Stimulated activated CD4-positive, alpha-beta T cell treated with anti-CD3 and anti-CD28 coated beads, Interleukin-1b, Interleukin-23, amount 100 ng/mL, for 24 hours (primary cell): Measurements from ENCODE around the gene KATNA1.
A peak's percentile ranks its signal among the peaks of the same experiment; 100 is the strongest.
"Not testable (repeated sequence)": the region's sequence is repeated elsewhere in the genome, so short reads cannot be mapped to it uniquely, and the experiment has no call there.

Experiments used
- DNase-seq, 4 experiments: peaks; one replicate each; pipeline ENCODE4 v3.0.0-alpha.2; 2020; ENCODE audit warnings: low read depth in 4 of 4, low spot score in 1 of 4

Gene KATNA1

DNA sequence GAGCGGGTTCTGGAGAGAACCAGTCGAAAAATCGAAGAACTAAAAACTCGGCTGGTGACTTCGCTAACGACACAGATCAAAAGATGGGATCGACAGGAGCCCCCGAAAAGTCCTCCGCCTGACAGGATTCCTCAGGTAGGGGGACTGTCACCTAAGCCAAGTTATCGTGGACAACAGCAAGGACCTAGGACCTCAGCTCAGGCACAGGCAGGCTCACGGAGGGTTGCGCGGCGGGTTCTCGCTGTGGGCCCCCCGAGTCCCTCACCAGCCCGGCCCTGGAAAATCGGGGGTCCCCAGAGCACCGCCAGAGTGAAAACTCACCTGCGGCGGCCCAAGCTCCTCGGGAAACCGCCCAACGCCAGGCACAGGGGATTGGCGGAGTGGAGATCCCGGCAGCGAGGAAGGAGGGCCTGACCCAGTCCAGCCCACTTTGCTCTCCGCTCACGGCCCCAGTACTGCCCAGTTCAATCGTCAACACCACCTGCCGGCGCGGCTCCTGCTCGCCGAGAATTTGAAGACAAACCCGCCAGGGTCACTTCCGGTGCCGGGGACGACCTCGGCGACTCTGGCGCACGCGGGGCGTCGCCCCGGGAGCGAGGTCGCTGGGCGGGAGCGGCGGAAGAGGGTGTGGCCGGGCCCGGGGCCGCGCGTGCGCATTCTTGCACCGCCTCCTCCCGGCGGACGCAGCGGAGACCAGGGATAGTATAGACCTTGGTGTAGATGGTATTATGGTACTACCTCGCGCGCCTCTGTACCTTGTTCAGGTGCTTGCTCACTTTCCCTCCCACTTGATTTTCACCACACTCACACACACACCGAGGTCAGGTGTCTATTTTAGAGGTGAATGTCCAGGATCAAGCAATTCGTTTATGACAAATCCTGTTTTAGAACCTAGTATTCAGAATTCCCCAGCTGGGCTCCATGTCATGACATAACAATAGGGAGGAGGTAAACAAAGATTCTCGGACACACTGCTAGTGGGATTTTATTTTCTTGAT, at the start of gene KATNA1:
TSS of gene KATNA1 (minus strand) at position 567 of the 998 bp plus-strand sequence. CDS start 10,167 bp downstream, outside the sequence.
- peak; percentile 72 to 87 (median 80) for DNase-seq

DNA sequence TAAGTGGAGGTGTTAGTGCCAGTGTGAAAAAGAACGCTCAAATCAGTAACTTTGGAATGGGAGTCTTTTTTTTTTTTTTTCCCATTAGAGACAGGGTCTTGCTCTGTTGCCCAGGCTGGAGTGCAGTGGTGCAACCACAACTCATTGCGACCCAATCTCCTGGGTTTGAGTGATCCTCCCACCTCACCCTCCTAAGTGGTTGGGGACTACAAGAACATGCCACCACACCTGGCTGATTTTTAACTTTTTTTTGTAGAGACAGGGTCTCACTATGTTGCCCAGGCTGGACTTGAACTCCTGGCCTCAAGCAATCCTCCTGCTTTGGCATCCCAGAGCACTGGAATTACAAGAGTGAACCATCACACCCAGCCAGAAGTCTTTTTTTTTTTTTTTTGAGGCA, 49.7 kb upstream of the KATNA1 start:
- no peak for DNase-seq

DNA sequence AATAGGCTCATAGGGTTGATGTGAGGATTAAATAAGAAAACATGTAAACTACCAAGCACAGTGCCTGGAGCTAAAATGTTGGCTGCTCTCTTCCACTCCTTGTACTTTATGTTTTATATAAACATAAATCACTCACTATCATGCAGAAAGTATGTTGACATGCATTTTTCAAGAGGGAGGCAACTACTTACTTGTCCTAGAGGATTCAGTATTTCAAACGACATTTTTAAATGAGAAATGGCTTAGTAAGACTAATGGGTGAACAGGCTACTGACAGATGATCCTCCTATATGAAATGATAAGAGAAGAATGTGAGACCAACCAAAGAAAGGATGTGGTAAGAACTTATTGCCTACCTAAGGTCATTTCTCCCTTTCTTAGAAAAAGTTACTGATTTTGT, 48.4 kb upstream of the KATNA1 start:
- no peak for DNase-seq

- no peak for DNase-seq
Measured at GRCh38 chr6:149694921-149695320, 46.4 kb upstream of the KATNA1 start.

- no peak for DNase-seq
Measured at GRCh38 chr6:149691201-149691600, 42.7 kb upstream of the KATNA1 start.

DNA sequence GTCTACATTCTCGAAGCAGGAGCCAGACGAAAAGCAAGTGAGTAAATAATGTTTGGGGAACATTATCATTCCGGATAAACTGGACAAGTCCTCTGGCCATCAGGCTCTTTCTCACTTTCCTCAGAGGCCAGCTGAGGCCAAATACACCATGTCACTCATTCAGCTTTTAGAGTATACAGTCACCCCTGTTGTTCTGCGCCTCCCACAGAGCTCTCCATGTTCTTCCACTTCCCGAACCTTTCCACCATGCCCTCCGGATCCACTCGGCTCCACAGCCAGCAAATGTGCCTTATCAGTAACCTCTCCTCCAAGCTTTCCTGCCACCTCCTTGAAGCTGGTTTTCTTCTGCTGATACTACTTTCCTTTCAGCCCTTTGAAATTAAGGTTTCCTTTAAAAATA, 37.7 kb upstream of the KATNA1 start:
- no peak for DNase-seq

- DNase-seq: no peak
Measured at GRCh38 chr6:149683256-149683859, 34.8 kb upstream of the KATNA1 start.

DNA sequence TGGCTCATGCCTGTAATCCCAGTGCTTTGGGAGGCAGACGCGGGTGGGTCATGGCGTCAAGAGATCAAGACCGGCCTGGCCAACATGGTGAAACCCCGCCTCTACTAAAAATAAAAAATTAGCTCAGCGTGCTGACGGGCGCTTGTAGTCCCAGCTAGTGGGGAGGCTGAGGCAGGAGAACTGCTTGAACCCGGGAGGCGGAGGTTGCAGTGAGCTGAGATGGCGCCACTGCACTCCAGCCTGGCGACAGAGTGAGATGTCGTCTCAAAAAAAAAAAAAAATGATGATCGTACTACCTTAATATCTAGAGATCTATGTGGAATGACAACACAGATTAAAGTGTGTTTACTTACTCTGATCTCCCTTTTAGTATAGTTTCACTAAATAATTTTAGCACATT, 33.3 kb upstream of the KATNA1 start:
- not testable (repeated sequence) for DNase-seq

DNA sequence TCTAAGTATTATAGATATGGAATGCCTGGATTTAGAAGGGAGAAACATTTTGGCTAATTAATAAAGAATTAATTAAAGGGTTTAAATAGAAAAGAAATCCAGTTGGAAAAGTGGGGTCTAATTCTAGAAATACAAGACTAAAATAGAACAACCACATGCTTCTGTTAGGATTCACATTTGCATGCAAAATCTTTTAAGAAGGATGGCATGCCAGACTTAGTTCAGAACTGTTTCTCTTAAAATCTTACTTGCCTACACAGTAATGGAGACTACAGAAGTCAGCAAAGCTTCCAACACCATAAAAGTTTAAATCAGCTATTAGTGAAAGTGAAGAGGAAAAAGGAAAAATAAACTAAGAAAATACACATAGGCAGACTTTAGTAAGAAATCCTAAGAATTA, 32.7 kb upstream of the KATNA1 start:
- DNase-seq: no peak

- no peak for DNase-seq
Measured at GRCh38 chr6:149680503-149680902, 32.0 kb upstream of the KATNA1 start.

- not testable (repeated sequence) for DNase-seq
Measured at GRCh38 chr6:149672265-149672664, 23.8 kb upstream of the KATNA1 start.

DNA sequence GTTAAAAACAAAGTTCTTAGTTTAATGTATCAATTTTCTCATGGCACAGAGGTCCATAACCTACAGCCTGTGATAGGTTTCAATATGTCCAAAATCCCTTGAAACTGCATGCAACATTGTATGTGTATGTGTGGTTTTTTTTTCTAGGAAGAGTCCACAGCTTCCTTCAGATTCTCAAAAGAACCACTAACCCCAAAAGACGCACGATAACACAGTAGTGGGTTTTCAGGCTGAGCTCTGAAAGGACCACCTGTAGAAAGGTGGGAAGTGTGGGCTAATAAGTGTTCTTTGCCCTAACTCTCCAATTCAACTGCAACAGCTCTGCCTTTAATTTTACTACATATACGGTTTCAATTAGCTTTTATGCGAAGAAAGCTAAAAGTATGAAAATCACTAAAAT, 11.5 kb upstream of the KATNA1 start:
- DNase-seq: no peak

DNA sequence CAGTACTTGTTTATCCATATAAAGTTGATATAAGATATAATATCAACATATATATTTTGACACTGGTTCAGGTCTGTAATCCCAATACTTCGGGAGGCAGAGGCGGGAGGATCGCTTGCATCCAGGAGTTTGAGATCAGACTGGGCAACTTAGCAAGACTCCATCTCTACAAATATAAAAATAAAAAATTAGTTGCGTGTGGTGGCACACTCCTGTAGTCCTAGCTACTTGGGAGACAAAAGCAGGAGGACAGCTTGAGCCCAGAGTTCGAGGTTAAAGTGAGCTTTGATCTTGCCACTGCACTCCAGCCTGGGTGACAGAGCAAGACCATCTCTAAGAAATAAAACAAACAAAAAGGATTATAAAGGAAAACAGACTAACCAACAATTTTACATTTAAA, 8.9 kb upstream of the KATNA1 start:
- DNase-seq: no peak

- no peak for DNase-seq
Measured at GRCh38 chr6:149651056-149651455, 2.5 kb upstream of the KATNA1 start.

DNA sequence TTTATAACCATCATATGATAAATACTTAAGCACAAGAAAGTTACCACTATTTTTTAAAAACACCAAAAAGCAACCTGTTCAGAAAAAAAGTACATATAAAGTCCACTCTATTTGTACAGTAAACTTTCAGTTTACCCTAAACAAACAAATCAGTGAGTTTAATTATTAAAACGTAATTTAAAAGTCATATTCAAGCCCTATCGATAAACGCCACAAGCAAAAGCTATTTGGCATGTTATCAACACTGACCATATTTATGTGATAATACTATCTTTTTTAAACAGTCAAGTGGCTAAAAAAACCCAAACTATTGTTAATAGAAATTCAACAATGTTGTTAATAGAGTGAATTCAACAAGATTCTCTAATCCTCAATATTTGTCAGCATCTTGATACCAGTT, 1.9 kb downstream of the KATNA1 start:
- no peak for DNase-seq

DNA sequence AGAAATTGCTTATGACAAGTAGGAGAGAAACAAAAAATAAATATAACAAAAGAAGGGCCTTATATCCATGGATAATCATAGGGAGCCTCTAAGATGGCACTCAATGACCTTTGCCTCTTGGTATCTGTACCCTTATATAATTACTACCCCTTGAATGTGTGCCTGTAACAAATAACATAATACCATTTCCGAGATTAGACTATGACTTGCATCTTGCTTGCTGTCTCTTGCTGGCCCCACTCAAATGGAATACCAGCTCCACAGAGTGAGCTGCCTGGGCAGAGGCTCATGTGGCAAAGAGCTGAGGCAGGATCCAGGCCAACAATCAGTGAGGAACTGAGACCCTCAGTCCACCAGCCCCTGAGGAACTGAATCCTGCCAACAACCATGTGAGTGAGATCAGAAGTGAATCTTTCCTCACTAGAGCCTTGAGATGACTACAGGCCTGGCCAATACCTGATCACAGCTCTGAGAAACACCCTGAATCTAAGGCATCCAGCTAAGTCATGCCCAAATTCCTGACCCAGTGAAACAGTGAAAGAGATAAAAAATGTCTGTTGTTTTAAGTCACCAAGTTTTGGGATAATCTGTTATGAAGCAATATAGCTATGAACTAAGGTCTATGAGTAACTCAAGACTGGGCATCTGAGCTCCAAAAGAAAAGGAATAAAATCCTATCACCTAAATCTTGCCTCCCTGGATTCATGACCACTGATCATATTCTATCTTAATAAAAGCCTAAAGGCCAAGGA, 5.5 kb downstream of the KATNA1 start:
- no peak for DNase-seq

- no peak for DNase-seq
Measured at GRCh38 chr6:149636124-149636523, 12.4 kb downstream of the KATNA1 start.

DNA sequence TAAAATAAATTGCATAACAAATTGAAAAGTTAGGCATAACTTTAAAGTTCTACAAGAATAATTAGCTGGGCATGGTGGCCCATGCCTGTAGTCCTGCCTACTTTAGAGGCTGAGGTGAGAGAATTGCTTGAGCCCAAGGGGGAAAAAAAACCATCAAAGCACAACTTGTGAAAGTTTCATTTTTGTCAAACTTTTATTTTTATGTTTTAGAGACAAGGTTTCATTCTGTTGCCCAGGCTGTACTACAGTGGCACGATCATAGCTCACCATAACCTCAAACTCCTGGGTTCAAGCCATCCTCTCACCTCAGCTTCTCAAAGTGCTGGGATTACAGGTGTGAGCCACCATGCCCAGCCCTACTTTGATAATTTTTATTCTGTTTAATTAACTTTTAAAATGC, 14.2 kb downstream of the KATNA1 start:
- DNase-seq: no peak

GRCh38 chr6:149628875-149629510, 19.5 kb downstream of the KATNA1 start:
- DNase-seq: no peak

DNA sequence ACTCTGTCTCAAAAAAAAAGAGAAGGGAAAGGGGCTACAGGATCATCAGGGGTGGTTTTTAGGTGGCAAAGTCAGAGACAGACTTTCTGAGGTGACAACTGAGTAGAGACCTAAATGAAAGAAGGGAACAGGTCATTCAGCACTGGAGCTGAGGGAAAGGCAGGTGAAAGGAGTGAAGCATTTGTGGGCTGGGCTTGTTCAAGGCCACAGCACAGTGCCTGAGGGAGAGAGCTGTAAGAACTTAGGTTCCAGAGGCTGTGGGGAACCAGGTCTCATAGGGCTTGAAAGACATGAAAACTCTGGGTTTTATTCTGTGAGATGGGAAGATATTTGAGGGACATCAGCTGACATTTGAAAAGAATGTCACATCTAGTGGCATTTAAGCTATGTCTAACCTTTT, 20.8 kb downstream of the KATNA1 start:
- no peak for DNase-seq

- no peak for DNase-seq
Measured at GRCh38 chr6:149615805-149616204, 32.7 kb downstream of the KATNA1 start.
